Measurements from ENCODE around the gene PKN2. TPM values are rescaled to one million over a fixed set of nuclear protein-coding genes. Genes with fewer than 3 reads are reported as not detected.

PKN2 gene
- total and polyA plus RNA-seq, 2 of the 8 experiments (the other 6 are each of a cell fraction or from before 2014, with no cell fraction given) = 7.8 to 32.0 TPM

DNA sequence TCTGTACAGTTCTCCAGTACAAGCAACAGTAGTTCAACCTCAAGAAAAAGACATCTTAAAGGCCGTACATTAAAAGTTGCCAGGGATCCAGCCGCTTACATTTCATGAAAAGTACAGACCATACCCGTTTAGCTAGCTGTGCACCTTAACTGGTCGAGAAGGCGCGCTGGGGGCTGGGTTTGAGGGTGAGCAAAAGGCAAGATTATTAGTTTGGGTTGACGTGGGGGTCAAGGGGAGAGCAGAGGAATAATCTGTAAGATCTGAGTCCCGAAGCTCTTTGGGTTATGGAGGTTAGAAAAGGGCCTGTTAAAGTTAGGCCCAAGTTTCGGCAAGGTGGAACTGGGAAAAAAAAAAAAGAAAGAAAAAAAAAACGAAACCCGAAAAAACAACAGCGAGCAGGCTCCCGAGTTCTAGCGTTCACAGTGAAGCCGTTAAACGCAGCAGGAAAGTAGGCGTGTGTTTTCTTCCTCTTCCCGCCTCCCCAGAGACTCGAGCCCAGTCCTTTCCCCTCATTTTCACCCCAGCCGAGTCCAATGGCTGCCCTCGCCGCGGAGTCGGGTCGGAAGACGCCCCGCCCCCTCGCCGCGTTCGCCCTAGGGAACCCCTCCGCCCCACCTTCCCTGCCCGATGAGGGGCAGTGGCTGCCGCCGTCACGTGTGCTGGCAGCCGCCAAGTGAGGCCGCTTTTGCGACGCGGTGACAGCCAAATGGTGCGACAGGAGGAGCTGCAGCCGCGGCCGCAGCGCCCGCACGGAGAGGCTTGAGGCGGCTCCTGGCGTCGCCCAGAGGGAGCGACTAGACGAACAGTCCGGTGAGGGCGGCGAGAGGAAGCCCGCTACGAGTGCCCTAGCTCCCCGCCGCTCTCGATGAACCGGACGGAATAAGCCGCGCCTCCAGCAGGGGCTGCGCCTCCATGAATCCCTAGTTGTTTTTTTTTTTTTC, at the start of gene PKN2 (continued):
- TF ChIP-seq RAD21 (IDR thresholded peaks at IDR 0.05 in 1 of 2, conservative IDR thresholded peaks at IDR 0.05 in 1 of 2; ENCODE audit: low read depth in 2 of 2, low read length in 2 of 2) = peak; percentile 13 to 18; a peak in 3 of 4 replicates
- peak; percentile 90 for TF ChIP-seq PHF8 (conservative IDR thresholded peaks at IDR 0.05; ENCODE audit: low read depth, low read length)
- peak; percentile 73 for TF ChIP-seq TAF7 (optimal IDR thresholded peaks at IDR 0.05; ENCODE audit: borderline replicate concordance, low read depth, low read length)
- TF ChIP-seq TBP (IDR thresholded peaks at IDR 0.05; ENCODE audit: low read depth, low read length) = peak; percentile 89
- TF ChIP-seq, protein P1, sequence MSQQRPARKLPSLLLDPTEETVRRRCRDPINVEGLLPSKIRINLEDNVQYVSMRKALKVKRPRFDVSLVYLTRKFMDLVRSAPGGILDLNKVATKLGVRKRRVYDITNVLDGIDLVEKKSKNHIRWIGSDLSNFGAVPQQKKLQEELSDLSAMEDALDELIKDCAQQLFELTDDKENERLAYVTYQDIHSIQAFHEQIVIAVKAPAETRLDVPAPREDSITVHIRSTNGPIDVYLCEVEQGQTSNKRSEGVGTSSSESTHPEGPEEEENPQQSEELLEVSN (IDR thresholded peaks at IDR 0.05) = peak; percentile 40
- TF ChIP-seq CTBP2 (IDR thresholded peaks at IDR 0.05; ENCODE audit: borderline replicate concordance, insufficient read depth, insufficient read length, low read length) = no peak
- peak in 1 of 2 experiments; percentile 61; a peak in 1 of 3 replicates for TF ChIP-seq EP300 (IDR thresholded peaks at IDR 0.05; ENCODE audit: borderline replicate concordance in 1 of 2, low read depth in 2 of 2, low read length in 2 of 2)
- peak; percentile 86 for TF ChIP-seq POLR2AphosphoS5 (IDR thresholded peaks at IDR 0.05; ENCODE audit: low read depth, low read length)
- TF ChIP-seq CREB1 (IDR thresholded peaks at IDR 0.05) = peak; percentile 99
- no peak for TF ChIP-seq RXRA (IDR thresholded peaks at IDR 0.05; ENCODE audit: insufficient read depth, low read depth, low read length)
- peak; percentile 6 for TF ChIP-seq ASH2L (IDR thresholded peaks at IDR 0.05; ENCODE audit: low read length)
- peak; percentile 97 for TF ChIP-seq KDM4A (IDR thresholded peaks at IDR 0.05; ENCODE audit: low read depth, low read length, severe bottlenecking)
- TF ChIP-seq POU5F1 (IDR thresholded peaks at IDR 0.05; ENCODE audit: low read depth, low read length) = no peak
- TF ChIP-seq, protein P2, sequence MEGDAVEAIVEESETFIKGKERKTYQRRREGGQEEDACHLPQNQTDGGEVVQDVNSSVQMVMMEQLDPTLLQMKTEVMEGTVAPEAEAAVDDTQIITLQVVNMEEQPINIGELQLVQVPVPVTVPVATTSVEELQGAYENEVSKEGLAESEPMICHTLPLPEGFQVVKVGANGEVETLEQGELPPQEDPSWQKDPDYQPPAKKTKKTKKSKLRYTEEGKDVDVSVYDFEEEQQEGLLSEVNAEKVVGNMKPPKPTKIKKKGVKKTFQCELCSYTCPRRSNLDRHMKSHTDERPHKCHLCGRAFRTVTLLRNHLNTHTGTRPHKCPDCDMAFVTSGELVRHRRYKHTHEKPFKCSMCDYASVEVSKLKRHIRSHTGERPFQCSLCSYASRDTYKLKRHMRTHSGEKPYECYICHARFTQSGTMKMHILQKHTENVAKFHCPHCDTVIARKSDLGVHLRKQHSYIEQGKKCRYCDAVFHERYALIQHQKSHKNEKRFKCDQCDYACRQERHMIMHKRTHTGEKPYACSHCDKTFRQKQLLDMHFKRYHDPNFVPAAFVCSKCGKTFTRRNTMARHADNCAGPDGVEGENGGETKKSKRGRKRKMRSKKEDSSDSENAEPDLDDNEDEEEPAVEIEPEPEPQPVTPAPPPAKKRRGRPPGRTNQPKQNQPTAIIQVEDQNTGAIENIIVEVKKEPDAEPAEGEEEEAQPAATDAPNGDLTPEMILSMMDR (IDR thresholded peaks at IDR 0.05; ENCODE audit: control extremely low read depth in 1 of 3, insufficient read depth in 1 of 3, low read depth in 1 of 3, low read length in 3 of 3) = peak in 2 of 3 experiments; percentile 19 to 22; a peak in 2 of 4 replicates
- TF ChIP-seq SRF (IDR thresholded peaks at IDR 0.05; ENCODE audit: low read depth, low read length) = peak; percentile 73
- 0 out of 2 replicates have a peak, but pooled peaks have one; percentile 10 for TF ChIP-seq SP4 (IDR thresholded peaks at IDR 0.05; ENCODE audit: low read length)
- TF ChIP-seq JUND (IDR thresholded peaks at IDR 0.05; ENCODE audit: low read length) = 0 out of 2 replicates have a peak, but pooled peaks have one; percentile 7
- TF ChIP-seq, protein P3, sequence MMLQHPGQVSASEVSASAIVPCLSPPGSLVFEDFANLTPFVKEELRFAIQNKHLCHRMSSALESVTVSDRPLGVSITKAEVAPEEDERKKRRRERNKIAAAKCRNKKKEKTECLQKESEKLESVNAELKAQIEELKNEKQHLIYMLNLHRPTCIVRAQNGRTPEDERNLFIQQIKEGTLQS (IDR thresholded peaks at IDR 0.05; ENCODE audit: insufficient read depth, low read depth, low read length) = peak; percentile 99

Data from H1 (cell line).